NK-92 (cell line): ENCODE measurements around the gene ACAD11.

Source experiments
- DNase-seq: peaks from one replicate; lab custom pipeline; 2025; ENCODE audit not compliant: unreplicated experiment; lab: John Stamatoyannopoulos, UW

The ACAD11 gene

DNA sequence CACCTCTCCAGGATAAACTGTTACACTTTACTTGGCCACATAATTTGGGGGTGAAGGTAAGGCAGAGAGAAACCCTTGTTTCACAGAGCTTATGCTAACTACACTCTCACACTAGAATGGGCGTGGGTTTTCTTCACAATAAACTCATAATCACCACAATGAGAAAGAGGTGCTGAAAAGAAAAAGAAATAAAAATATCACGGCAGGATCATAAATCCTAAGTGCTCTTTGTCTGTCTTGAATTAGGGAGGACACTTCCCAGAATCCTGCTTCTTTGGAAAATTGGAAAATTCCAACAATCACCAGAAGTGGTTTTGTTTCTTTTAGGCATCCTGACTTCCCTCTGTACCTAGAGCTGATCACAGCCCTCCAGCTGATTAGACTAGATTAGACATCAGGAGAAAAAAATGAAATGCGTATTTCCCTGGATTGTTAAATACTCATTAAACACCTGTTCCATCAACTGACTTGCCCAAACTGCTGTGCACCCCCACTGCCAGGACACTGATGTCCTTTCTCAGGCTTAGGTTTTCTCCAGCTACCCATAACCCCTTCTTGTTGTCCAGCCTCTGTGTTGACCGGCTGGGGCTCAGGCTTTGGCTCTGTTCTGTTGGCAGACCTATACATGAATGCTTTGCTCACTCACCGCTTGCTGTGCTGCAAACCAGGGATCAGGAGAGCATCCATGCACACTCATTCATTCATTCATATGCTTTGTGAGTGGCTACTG, 104.1 kb downstream of the ACAD11 start:
- no peak for DNase-seq

DNA sequence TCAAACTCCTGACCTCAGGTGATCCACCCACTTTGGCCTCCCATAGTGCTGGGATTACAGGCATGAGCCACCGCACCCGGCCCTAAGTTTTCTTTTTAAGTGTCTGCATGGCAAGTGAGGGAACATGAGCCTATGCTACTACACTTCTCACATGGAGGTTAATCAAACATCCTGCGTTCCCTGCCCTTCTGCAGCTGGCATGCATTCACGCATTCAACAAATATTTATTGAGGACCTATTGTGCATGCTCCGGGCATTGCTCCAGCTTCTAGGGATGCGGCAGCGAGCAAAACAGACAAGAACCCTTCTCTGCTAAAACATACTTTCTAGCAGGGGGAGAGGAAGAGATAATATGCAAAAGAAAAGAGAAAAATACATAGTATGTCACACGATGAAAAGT, 105.2 kb downstream of the ACAD11 start:
- no peak for DNase-seq

DNA sequence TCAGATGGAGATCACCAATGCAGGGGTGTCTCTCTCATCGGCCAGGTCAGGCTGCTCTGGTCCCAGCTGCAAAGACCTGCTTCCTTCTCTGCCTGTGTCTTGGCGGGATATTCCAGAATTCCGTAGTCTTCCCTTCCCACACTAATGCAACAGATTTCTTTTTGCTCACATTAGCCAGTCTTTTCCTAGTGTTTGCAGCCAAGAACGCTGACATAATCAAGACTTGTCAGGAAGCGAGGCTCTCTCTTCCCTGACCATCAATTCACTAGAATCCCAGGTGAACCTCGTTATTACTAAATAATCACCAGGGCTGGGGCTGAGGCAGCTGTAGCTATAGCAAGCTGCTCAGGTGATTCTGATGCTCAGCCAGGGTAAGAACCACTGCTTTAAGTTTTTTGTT, 105.8 kb downstream of the ACAD11 start:
- no peak for DNase-seq

DNA sequence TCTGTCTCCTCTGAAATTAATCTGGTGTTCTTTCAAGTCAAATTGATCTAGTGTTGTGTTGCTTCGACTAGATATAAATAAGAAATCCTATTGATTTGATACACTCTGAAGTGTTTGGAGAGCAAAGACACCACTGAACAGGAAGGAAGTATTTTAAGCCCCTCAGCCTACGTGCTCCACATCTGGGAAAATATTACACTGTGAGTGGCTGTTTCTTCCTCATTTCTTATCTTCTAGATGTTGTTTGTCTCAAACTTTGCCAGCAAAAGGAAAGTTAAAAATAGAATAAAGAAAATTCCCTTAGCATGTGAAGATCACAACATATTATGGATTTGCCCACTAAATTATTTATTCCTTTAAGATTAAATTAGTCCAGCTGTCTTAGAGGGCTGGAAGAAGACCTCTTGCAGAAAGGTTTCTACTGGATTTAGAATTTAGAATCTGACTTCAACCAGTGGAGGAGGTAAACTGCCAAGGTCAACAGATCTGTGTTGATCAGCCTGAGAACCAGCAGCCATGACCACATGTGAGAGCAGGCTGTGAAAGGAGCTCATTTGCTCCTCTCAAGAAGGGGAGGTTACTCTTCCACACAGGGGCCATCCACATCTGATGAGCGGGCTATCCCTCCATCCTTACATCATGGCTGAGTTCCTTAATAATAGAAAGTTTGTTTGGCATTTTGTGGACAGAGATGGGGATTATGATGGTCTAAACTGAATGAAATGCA, 108.9 kb downstream of the ACAD11 start:
- DNase-seq = no peak

DNA sequence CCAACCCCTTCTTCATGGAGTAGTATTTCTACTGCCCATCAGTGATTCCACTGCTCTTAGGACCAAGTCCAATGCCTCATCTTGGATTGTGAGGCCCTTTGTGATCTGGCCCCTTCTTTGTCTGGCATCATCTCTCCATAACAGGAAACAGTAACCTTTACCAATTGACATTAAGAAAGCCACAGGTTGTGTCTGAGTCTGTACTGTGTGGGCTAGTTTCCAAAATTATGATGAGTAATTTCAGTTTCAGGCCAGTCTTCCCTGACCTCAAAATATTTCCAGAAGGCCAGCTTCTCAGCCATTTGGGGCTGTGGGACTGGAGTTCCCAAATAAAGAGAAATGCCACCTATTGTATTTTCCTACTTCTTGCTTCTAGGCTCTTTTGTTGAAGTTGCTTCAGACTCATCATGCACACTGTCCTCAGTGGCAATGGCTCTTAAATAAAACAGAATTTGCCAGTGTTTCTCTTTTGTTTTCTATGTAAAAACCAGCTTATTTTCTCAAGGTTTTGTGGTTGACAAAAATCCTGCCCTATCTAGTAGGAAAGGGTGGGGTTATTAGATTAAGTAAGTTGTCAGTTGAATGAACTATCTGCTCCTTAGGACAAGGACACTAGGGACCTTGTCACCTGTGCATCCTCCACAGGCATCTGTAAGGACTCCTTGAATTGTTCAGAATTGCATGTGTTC, 109.6 kb downstream of the ACAD11 start:
- DNase-seq = no peak

DNA sequence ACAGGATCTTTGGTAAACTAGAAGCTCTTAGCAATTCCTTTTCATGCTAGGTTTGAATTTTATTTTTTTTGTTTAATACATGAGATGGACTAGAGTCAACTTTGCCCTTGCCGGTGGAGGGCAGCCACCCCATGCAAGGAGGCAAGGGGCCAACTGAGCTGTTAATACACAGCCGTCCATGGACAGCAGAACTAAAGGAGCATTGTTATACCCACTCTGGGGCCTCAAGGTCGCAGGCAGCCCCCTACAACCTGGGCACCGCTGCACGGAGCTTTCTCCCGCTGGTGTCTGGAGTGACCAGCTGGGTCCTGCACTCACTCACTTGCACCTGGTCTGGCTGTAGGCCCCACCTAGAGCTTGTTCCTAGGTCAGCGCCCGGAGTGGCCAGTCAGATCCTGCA, 110.4 kb downstream of the ACAD11 start:
- no peak for DNase-seq

DNA sequence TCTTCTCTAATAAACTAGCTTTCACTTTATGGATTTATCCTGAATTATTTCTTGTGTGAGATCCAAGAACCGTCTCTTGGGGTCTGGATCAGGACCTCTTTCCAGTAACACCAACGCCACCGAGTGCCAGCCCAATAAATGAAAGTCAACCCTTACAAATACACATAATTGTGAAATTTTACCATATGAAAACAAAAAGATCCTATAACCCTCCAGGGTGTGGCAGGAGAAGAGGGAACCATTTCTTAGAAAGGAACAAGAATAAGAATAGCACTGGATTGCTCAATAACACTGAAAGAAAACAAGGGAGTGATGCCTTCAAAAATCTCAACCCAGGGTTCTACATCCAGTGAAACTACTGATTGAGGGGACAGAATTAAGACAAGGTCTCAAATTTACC, 114.1 kb downstream of the ACAD11 start:
- DNase-seq = no peak

DNA sequence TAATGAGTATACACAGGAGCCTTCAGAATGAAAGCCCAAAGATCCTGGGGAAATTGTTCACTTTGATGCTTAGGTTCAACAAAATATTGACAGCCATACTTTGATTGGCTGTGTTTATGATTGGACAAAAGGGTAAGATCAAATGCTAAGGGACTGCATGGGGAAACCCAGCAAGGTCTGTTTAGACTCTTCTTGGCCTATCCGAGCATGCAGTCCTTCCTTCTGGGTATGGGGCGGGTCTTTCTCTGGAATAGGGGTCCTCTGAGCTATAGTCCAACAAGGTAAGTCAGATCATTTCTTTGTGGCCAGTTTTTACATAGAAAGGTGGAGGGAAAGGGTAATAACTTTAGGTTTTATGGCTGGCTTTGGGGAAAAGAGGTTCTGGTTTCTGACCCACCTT, 115.5 kb downstream of the ACAD11 start:
- no peak for DNase-seq

DNA sequence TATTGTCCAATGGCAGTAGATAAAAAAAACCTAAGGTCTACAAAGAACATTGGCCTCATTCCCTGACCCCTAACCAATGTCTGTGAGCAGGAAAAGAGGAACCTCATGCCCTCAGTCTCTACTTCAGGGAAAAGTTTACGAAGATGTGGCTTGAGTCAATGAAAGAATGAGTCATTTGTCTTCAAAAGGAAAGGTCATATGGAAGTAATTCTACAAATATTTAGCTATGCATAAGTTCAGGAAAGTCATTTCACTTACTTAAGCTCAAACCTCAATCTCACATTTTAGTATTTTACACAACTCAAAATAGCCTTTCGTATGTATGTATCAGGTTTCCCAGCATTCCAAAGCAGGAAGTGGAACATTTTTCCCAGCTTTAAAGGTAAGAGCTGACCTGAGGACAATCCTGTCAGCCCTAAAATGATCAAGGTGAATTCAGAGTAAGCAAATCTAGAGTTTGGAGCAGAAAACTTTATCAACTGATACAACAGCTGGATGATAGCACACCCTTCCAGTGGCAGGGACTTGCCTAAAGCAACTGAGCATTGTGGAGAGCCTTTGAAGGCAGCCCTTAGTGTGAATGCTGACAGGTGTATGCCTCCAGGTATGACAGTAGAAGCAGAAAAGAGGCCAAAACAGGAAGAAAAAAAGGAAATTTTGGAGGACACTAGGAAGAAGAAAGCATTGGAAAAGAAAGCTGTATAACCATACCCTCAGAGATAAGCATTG, 116.4 kb downstream of the ACAD11 start:
- DNase-seq = no peak

DNA sequence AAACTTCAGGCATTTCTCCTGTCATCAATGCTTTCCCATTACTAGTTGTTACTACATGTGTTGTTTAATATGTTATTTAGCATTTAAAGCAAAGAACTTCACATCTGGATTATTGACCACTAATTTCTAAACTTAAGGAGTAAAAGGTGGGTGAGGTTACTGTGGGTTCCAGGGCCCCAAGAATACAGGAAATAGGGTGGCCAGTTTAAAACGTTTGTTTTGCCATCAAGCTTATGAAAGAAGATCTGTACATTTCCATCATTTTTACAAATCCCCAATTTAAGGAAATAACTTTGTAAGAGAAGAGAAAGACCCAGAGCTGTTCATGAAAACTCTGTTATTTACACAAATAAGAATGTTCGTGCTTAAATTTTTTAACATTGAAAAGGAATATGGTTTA, 117.0 kb downstream of the ACAD11 start:
- no peak for DNase-seq

DNA sequence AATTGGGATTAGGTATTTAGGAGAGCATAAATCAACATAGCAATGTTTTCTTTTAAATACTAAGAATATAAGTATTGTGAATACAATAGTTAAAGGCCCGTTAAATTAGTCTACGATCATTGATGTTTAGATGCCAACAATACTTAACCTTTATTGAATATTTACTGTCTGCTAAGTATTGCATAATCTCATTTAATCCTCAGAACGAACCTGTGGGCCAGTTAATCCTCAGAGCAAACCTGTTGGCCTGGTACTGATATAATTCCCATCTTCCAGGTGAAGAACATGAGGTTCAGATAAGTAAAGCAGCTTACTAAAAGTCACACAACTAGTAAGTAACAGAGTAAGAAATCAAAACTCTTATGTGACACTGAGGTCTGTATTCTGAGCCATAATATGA, 119.9 kb downstream of the ACAD11 start:
- no peak for DNase-seq

DNA sequence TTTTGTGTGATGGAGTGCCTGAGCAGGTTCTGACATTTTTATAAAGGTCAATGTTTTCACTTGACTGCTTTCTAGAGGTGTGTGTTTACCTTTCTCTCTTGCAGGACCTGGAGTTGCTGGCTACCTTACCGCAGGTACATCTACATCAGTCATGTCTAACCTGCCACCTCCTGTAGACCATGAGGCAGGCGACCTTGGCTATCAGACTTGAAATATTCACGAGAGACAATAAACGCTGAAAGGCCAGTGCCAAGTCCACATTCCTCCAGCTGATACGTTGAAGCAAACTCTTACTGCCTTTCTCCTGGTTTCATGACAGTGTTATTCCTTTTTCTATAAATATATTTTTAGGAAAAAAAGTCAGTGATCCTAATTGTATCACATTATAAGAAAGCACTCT, 121.5 kb downstream of the ACAD11 start:
- no peak for DNase-seq

DNA sequence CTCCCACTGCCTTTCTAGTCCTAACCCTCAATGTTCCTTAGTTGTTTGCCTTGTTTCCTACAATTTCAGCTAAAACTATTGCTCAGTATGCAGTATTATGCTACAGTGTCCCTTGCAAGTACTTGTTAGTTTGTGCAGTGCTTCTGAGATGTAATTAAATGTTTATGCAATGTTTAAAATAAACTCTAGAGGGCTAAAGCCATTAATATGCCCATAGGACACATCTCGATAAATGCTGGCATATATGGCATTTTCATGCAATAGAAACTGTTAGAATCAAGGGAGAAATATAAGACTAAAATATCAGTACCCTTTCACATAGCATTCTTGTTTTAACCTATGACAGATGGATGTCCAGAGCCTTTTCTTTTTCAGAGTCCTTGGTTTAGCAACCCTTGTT, 122.3 kb downstream of the ACAD11 start:
- DNase-seq = no peak

DNA sequence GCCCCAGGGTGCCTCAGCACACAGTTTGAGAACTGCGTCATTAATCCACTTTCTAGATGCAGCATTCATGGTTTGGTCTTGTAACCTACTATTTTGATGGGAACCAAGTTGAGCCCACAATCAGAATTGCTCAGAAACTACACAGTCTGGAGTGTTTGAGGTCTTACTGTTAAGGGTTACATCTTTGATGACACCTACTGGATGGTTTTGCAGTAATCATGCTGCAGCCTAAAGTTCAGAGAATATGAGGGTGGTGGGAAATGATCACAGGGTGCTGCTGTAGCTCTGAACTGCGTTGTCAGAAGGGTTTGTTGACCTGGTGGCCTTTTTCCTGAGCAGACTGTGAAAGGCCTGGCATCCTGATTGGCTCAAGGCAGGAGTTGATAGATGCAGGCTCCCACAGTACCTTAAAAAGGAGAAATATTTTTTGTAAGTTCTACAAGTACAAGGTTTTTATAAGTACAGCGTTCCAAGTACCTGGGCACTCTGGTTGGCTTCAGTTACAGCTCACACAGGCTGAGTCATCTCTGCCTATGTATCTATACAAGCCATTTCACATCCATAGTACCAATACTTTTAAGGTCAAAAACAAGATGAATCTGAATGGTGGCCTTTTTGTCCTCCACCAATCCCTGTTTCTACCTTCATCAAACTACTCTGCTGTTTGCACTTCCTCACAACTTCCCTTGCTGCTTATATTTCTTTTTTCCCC, 123.0 kb downstream of the ACAD11 start:
- no peak for DNase-seq

DNA sequence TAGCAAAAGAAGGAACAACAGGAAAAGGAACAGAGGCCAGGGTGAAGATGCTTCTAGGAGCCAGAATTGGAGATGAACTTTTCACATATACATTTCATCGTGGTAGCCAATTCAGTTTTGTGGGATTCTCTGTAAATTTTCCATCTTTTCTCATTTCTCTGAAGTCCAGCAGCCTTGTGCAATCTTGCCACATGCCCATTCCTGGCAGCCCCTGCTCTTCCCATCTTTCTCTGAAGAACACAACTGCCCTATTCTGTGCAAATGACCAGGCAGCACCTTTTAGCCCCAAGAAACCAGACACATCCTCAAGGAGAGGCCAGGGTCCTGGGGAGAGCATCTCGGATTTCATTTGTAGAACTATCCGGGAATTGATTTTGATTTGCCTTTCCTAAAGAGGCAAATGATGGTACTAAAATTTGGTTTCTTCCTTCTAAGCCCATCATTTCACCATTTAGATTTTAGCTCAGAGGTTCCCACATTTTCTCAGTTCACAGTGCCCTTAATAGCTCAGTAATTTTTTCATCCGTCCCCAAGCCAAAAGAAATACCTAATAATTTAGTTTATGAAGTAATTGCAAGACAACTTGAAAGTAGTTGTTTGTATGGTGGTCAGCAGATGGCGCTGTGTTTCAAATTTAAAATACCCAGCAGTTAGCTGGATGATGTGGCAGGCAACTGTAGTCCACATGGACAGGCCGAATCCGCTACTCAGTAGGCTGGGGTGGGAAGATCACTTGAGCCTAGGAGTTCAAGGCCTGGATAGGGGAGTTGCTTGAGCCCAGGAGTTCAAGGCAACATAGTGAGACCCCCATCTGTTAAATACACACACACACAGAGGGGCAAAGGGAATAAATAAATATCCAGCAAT, 123.8 kb downstream of the ACAD11 start:
- DNase-seq = no peak

DNA sequence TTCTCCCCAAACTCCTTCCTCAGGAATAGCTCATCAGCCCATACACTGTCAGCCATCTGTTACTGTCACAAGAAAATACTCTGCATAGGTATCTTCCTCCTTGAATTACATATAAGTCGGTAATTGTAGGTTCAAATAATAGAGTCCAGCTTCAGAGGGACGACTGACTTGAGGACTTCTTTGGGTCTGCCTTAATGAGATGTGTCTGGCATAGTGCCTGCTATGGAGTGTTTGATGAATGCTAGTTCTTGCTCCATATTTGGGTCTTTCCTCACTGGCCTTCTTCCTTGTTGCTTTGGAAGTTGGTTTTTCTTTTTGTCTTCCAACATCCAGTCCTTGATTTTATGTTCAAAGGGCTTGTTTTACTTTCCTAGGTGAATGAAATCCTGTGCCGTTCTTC, 129.0 kb downstream of the ACAD11 start:
- no peak for DNase-seq

DNA sequence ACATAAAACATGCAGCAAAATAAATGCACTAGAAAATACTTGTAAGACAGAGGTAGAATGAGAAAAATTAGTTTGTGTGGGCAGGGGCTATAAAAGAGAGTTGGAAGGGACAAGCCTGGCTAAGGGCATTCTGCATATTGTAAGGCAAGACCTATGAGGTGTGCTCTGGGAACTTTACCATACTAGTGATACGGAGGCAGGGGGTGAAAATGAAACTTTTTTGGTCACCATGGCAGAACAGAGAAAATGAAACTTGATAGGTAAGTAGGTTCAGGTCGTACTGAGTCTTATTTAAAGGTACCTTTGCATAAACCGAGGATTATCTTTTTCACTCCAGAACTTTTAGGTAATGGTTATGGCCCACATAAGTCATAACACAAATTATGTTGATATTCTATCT, 137.3 kb downstream of the ACAD11 start:
- no peak for DNase-seq

DNA sequence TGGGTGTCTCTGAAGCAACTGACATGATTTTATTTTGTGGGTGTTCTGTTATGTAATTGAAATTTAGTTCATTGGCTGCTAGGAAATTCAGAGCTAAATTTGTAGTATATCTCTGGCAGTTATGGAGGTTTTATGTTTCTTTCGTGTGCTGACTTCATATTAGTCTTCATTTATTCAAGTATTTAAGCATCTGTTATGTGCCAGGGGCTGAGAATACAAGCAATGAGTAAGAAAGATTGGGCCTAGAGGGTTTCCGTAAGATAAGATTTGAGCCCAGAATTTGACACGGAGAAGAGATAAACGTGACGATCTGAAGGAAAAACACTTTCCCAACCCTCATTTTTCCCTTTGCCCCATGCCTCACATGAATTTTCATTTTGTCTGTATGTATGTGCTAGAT, 137.7 kb downstream of the ACAD11 start:
- no peak for DNase-seq

DNA sequence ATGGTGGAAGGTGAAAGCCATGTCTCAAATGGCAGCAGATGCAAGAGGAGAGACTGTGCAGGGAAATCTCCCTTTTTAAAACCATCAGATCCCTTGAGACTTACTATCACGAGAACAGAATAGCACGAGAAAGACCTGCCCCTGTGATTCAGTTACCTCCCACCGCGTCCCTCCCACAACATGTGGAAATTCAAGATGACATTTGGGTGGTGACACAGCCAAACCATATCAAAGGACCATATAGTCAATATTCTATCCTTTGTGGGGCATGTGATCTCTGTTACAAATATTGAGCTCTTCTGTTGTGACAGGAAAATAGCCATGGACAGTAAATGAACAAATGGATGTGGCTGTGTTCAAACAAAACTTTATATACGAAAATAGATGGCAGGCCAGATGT, 139.7 kb downstream of the ACAD11 start:
- no peak for DNase-seq

DNA sequence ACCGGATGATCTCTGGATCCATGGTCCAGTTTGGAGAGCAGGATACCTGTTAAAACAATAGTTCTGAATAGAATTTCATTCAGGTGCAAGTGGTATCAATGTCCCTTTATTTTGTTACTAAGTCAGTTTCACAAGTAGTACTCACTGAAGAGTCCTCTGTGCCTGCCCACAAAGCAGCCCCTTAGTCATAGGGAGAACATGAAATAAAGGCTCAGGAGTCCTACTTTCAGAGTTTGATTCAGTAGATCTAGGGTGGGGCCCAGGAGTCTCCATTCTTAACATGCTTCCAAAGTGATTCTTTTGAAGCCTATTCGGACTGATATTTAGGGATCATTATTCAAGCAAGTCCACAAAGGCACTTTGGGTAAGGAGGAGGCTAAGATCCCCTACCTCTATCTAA, 142.3 kb downstream of the ACAD11 start:
- no peak for DNase-seq
